HG02763 (cell line): Measurements from ENCODE around the gene ZFYVE1.
"Not testable (repeated sequence)": the region's sequence is repeated elsewhere in the genome, so short reads cannot be mapped to it uniquely, and the experiment has no call there.

Experiments used
- ATAC-seq: cut with Tn5 transposase; IDR thresholded peaks from one replicate; pipeline ENCODE4 v1.9.1; 2021; ENCODE audit warnings: mild to moderate bottlenecking, moderate library complexity; ENCODE audit not compliant: unreplicated experiment

ZFYVE1 gene

DNA sequence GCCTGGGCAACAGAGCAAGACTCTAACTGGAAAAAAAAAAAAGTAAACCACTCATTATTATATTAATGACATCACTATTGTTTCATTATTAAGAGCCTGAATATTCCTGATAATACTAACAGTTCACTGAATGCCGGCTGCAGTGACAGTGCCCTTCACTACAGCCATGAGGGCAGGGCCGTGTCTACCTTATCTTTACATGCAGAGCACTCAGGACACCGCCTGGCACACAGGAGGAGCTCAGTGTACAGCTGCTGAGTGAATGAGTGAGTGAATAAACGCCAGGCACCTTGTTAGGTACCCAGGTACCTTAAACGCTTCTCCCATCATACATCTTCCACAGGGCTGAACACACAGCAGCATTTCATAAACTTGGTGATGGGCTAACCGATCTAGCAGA is 23.2 kb downstream of the ZFYVE1 start:
- ATAC-seq: no peak

DNA sequence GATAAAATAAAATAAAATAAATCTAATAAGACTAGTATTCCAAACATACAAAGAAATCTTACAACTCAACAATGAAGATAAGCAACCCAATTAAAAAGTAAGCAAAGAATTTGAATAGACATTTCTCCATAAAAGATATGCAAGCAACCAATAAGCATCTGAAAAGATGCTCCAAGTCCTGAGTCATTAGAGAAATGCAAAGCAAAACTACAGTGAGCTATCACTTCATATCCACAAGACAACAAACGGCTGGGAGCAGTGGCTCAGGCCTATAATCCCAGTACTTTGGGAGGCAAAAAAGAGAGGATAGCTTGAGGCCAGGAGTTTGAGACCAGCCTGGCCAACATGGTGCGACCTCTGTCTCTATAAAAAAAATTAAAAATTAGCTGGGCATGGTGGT is 26.8 kb downstream of the ZFYVE1 start:
- no peak for ATAC-seq

DNA sequence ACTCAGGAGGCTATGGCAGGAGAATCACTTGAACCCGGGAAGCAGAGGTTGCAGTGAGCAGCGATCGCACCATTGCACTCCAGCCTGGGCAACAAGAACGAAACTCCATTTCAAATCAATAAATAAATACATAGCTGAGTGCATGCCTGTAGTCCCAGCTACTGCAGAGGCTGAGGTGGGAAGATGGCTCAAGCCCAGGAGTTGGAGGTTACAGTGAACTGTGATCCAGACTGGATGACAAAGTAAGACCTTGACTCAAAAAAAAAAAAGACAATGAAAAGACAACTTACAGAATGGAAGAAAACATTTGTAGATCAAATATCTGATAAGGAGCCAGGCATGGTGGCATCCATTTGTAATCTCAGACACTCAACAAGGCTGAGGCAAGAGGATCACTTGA is 27.6 kb downstream of the ZFYVE1 start:
- no peak for ATAC-seq

DNA sequence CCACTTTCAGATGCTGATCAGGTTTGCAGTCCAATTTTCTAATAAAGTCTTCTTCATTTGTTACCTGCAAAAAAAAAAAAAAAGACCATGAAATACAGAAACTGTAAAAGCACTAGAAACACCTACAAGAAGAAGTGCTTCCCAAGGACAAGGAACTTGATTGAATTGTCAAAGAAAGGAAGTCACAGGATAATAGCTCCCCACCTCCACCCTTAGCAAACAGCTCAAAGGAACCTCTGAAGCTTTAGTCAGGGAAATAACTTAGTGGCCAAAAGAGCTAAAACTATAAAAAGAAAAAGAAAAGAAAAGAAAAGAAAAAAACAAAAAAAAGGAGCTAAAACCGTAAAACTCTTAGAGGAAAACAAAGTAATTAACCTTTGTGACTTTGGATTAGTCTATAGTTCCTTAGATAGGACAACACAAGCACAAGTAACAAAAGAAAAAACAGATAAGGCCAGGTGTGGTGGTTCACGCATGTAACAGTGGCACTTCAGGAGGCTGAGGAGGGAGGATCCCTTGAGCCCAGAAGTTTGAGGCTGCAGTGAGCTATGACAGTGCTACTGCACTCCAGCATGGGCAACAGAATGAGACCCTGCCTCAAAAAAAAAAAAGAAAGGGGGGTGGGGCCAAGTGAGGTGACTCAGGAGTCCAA is 28.5 kb downstream of the ZFYVE1 start:
- ATAC-seq: no peak

DNA sequence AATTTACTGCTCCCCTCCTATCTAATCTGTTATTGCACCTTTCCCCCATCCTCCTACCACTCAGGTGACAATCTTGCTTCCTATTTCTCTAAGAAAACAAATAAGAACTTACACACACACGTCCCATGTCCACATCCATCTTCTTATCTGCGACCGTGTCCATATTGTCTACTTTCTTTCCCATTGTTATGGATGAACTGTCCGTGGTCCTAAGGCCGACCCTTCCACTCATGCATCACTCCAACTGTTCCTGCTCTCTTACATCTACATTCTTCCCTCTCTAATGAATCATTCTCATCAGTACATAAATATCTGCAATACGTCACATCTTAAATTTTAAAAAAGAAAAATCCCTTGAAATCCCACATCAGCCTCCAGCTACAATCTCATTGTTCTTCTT is 30.0 kb downstream of the ZFYVE1 start:
- no peak for ATAC-seq

DNA sequence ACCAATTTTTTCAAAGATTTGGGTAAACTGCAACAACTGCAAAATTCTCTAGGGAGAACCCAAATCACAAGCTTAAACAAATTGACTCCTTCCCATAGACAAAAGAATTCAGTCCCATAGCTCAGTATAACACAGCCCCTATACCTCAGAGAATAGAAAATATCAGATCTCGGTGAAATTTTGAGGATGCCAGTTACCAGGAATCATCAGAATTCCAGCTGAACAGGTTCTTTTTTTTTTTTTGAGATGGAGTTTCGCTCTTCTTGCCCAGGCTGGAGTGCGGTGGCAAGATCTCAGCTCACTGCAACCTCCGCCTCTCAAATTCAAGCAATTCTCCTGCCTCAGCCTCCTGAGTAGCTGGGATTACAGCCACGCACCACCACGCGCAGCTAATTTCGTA is 36.7 kb downstream of the ZFYVE1 start:
- ATAC-seq: no peak

DNA sequence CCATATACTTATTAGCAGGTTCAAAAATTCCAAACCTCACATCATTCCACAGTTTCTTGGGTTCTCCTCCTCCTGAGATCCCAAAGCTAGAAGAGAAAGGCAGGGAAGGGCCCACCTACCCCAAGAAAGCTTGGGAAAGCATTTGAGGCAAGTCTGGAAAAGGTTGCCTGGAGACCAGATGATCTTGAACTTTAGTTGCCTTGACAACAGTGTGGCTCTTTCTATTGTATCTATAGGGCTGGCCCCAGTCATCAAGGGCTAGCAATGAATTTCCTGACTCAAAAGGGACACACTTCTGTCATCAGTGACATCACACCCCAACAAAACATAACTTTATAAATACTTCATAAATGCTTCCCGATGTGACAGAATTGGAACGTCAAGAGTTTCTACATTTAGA is 40.0 kb downstream of the ZFYVE1 start:
- ATAC-seq: no peak

DNA sequence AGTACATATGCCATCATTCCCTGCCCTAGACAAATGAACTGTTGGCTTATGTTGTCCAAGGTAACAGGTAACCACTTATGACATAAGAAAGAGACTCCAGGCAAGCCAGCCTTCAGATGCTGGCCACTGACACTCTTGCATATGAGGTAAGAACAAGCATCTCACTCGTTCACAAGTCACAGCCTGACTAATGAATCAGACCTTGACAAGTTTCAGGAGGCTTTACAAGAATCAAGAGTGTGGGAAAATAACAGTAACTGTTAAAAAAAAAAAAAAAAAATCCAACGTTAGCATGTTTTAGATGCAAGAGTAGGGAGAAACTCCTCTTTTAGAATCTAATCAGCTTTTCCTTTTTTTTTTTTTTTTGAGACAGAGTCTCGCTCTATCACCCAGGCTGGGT is 40.7 kb downstream of the ZFYVE1 start:
- no peak for ATAC-seq

DNA sequence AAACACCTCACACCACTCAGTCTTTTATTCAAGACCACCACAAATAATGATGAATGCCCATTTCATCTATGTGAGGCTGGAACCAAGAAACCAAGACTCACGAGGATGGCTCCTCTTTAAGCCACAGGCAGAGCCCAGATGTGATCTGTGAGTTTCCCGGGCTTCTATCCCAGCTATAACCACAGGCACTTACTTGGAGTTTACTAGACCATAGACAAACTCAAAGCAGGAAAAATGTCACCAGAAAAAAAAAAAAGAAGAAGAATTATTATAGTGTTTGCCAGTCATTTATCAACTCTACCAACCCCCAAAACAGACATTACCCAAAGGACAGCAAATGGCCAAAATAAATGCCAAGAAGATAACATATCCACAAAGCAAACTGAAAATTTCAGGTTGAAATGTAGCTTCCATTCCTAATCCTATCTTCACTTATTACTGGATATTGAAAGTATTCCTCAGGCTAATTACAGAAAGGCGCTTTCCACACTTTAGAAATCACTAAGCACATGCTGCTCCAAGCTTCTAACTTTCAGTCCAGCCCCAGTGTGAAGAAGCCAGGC is 44.7 kb downstream of the ZFYVE1 start:
- ATAC-seq: no peak

DNA sequence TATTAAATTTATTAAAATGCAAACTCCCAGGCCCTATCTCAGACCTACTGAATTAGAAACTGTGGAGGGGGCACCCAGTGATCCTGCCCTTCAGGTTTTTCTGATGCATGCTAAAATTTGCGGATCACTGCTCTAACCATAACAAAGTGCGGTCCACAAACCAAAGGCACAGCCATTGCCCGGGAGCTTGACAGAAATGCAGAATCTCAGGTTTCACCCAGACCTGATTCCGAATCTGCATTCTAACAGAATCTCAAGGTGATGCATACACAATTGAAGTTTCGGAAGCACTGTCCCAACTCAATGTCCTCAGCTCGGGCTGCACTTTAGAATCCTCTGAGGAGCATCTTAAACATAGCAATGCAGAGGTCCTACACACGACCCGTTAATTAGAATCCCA is 46.0 kb downstream of the ZFYVE1 start:
- no peak for ATAC-seq

DNA sequence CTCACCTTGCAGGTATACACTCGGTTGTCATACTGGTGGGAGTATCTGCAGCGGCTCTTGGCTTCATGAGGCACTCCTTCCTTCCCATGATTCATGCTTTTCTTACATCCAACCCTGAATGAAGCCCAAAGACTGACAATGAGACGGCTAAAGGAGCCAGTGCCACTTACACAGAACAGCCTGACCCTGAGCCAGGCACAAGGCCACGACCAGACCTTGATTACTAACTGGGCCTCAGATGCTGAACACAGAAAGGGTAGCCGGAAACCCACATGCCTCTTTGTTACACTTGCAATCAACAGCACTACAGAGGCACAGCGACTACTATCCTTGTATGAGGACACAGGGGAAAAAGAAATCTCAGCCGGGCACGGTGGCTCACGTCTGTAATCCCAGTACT is 48.0 kb downstream of the ZFYVE1 start:
- ATAC-seq: no peak

DNA sequence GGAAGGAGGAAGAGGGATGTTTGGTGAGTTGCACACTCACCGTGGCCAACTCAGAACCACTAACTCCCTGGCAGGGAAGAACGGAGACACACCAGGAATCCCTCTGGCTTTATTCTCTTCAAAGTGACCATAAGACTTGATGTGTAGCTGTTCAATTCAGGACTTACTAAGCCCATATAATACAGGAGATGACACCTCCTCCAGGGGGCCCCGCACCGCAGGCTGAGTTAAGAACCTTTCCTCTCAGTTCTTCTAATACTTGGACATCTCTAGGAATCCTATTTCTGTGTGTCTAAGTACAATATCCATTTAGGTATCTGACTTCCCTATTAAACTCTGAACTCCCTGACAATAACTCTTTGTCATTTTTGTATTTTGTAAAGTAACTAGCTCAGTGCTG is 51.1 kb downstream of the ZFYVE1 start:
- ATAC-seq: no peak

DNA sequence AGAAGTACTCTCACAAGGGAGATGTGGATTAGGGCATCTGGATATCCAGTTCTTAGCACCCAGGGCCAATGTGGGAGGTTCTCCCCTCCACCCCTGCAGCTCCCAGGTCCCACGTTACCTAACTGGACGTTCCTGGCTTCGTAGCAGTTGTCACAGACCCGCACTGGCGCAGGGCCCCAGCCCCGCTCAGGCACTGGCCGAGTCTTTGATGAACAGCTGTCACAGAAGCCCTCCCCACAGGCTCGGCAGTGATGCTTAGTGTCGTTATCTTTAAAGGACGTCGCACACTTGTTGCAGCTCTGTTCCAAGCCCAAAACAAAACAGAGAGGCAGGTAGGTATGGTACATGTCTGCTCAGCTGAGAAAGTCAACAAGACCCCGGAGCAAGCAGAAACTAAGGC is 52.2 kb downstream of the ZFYVE1 start:
- no peak for ATAC-seq

DNA sequence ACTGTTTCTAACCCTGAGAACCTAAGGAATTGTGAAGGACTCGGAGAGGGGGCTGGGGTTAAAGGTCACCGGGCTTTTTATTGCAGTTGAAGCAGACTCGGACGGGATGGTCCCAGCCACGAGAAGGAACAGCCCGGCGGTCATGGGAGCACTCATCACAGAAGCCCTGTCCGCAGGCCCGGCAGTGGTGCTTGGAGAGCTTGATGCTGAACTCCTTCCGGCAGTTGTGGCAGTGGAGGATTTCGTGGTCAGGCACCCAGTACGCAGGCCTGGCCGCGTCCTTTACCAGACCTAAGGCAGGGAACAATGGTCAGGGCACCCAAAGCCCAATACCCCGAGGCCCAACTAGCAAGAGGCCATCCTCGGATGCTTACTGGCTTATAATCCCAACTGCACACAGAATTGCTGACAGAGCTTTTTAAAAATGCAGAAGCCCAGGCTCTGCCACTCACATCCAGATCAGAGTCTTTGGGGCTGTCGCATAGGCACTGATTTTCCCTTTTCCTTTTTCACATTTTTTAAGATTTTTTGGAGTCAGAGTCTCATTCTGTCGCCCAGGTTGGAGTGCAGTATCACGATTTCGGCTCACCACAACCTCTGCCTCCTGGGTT is 56.0 kb downstream of the ZFYVE1 start:
- ATAC-seq: no peak

DNA sequence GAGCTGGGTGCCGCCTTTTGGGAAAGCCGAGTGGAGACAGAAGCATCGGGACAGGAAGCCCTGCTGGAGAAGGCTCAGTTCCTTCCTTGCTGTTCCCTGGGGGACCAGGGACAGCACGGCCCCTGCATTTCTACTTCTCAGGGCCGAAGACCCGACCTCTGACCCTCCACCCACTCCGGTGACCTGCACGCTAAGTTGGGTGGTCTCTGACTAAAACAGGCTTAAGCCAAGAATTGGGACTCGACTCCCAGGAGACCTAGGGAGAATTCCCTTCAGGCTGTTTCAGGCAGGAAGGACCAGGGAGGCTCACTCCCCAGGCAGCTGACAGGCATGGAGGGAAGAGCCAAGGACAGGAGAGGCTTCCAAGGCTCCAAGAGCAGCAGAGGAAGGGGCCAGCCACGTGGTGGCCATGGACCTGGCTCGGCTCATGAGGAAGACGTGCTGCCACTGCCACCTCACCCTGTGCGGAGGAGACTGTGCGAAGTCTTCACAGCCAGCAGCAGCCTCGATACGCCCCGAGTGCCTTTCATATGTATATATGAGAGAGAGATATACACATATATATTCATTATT is 56.8 kb downstream of the ZFYVE1 start:
- no peak for ATAC-seq

DNA sequence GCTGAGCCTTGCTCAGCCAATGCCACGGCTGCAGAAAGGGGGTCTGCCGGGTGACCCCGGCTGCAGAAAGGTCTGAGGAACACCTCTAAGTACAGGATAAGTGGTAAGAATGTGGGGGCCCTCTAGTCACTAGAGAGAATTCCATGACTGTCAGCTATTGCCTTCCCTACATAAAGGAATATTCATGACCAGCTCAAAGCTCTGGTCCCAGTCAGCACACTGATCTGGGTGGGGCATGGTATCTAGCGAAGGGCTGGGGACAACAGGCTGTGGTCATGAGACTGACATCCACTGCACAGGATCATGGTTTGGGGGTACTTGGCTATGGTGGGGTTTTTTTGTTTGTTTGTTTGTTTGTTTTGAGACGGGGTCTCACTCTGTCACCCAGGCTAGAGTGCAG is 58.6 kb downstream of the ZFYVE1 start:
- ATAC-seq: no peak

DNA sequence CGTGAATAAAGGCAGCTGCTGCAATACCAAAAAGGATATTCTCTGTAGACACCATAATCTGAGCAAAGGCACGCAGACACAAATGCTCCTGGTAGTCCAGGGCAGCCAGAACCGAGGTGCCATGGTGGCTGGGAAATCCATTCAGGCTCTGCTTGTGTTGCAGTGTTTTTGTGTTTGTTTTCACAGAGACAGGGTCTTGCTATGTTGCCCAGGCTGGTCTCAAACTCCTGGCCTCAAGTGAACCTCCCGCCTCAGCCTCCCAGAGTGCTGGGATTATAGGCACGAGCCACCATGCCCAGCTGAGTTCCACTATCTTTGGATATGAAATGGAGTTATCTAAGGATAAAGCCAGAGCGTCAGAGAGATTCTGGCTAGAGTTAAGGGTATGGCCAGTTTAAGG is 60.9 kb downstream of the ZFYVE1 start:
- no peak for ATAC-seq

DNA sequence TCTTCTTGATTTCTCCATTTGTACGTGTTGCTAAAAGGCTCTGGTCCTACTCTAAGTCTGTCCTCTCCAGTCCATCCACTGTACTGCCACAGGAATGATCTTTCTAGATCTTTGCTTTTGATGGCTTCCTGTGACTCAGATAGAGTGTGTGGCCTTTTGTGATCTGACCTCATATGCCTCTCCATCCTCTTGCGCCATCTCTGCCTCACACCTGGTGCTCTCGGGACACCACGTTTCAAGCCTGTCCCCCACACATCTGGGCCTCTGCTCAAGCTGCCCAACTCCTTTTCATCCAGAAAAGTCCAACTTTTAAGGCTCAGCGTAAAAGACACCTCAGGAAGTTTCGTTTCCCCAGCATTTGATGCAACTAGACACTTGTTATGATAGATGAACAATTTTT is 61.7 kb downstream of the ZFYVE1 start:
- ATAC-seq: no peak

DNA sequence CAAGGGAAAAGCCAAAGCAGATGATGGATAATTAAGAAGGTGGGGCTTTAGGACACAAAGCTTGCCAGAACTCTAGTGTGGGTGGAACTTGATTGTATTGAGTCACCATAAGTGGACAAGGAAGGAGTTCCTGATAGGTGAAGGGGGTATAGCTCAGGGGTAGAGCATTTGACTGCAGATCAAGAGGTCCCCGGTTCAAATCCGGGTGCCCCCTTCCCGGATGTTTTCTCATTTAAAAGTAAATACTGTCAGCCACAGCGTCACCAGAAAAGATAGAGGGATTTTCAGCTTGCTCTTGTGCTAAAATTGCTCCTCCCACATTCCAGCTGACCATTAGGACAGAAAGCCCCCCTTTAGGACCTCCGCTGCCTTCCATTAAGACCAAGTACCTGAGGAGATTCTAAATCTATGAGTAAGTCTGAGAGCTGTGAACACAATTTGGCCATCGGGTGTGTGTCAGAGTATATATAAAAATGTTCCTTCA is 64.0 kb downstream of the ZFYVE1 start:
- no peak for ATAC-seq

DNA sequence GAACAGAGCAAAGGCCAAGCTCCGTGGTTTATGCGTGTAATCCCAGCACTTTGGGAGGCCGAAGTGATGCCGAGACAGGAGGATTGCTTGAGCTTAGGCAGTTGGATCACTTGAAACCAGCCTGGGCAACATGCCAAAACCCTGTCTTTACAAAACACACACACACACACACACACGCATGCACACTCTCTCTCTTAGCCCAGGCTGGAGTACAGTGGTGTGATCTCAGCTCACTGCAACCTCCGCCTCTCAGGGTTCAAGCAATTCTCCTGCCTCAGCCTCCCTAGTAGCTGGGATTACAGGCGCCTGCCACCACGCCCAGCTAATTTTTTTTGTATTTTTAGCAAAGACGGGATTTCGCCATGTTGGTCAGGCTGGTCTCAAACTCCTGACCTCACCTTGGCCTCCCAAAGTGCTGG is 64.6 kb downstream of the ZFYVE1 start:
- not testable (repeated sequence) for ATAC-seq

DNA sequence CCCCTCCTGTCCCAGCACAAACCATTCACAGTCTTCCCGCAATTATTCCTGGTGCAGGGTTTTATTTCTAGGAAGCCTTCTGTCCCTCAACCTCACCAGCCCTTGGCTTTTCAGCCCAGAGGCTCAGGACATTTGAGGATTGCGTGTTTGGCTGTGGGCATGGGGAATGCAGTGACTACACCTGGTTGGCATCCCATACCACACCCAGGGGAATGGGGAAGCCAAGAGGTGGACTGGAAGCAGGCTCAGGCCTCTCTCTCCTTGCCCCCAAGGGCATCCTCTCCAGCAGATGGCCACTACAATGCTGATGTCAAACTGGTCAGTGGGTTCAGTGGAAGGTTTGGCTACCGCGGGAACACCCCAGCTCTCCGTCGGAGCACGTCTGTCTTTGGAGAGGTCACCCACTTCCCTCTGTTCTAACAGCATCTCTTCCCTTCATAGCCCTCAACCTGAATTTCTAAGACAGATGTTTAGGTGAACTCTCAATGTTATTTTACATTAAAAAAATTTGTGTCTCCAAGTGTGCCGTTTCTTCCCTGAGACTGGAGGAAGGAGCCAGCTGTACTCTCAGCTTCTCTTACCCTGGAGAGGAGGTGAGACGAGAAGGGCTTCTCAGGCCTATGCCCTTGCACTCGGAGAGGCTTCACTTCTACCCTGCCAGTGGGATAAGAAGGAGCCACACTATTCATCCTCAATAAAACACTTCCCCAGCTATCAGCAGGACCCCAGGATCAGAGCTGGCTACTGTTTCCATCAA is 65.1 kb downstream of the ZFYVE1 start:
- no peak for ATAC-seq

DNA sequence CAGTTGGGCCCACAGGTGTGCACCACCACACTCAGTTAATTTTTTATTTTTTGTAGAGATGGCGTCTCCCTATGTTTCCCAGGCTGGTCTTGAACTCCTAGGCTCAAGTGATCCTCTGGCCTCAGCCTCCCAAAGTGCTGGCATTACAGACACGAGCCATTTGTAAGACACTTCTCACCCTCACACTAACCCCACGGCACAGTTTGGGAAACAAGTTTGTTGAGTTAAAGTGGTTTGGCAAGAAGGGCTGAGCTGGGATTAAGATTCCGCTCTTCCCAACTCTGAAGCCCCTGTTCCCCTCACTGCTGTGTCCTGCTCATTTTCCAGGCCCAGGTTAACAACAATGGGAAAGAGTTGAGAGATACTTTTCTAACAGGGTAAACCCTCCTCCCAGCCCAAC is 65.9 kb downstream of the ZFYVE1 start:
- not testable (repeated sequence) for ATAC-seq
